OCI-LY3 (cell line): Measurements from ENCODE around the gene CHCHD4.

Source experiments
- EZH2phosphoT487 ChIP-seq: fragments of 200-600 bp; shearing (Covaris generic); IDR thresholded peaks from 2 replicates; pipeline ENCODE4 v1.6.1; 2018; ENCODE audit warnings: antibody characterized with exemption, mixed run types, low read depth
- TF ChIP-seq, protein P1 (sequence below): fragments of 200-600, 300-600 bp; sonication (generic); IDR thresholded peaks from 2 replicates; pipeline ENCODE4 v1.5.1; 2014; ENCODE audit warnings: antibody characterized with exemption, low read length, low read depth

DNA sequence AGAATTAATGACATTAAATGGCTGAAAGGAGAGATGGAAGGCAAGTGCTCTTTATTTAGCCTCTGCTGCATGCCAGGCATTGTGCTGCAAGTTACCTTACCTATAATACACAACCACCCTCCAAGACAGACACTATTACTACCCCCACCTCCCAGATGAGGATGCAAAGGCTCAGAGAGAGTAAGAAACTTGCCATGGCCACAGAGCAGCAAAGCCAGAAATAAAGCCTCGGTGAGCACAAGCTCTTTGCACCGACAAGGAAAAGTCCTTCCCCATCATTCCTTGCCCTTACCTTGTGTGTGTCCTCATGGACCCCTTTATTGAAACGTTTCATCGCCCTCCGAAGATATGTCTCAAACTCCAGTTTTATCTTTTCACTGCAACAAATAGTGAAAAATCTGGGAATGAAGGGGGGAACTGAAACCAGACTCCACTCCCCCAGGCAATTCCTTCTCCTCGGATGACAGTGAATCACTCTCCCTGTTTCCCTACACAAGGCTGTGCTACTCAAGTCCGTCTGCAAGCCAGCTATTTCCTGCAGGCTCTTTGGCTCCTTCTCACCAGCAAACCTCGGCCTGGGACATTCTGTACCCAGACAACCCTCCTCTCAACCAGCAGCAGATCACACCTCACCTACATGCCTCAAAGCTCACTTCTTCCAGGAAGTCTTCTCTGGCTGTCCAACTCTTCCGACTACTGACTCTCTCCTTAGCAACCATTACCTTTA, 42.4 kb upstream of the CHCHD4 start:
- TF ChIP-seq, protein P1, sequence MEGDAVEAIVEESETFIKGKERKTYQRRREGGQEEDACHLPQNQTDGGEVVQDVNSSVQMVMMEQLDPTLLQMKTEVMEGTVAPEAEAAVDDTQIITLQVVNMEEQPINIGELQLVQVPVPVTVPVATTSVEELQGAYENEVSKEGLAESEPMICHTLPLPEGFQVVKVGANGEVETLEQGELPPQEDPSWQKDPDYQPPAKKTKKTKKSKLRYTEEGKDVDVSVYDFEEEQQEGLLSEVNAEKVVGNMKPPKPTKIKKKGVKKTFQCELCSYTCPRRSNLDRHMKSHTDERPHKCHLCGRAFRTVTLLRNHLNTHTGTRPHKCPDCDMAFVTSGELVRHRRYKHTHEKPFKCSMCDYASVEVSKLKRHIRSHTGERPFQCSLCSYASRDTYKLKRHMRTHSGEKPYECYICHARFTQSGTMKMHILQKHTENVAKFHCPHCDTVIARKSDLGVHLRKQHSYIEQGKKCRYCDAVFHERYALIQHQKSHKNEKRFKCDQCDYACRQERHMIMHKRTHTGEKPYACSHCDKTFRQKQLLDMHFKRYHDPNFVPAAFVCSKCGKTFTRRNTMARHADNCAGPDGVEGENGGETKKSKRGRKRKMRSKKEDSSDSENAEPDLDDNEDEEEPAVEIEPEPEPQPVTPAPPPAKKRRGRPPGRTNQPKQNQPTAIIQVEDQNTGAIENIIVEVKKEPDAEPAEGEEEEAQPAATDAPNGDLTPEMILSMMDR: no peak
- no peak for TF ChIP-seq EZH2phosphoT487
